WTC11 (cell line): ENCODE results near the gene HEATR5A. TPM values are rescaled to one million over a fixed set of nuclear protein-coding genes. Genes with fewer than 3 reads are reported as not detected.
"Not testable (repeated sequence)": the region's sequence is repeated elsewhere in the genome, so short reads cannot be mapped to it uniquely, and the experiment has no call there.

Experiments
- ATAC-seq: fragments of 200-7000 bp; cut with Tn5 transposase; 2 replicates; pipeline ENCODE4 v1.10.0; 2021; ENCODE audit warnings: mild to moderate bottlenecking, moderate library complexity
- CTCF ChIA-PET: fragments of 300-600 bp; sonication (Branson Sonifier 250); formaldehyde crosslinking; loops from one replicate; lab custom pipeline; 2021; ENCODE audit warnings: antibody characterized with exemption; lab: Charles Lee
- POLR2A ChIA-PET: fragments of 350-600 bp; sonication (Branson Sonifier 250); formaldehyde crosslinking; loops from one replicate; lab custom pipeline; 2021; ENCODE audit warnings: antibody characterized with exemption; lab: Charles Lee
- DNase-seq: peaks from one replicate; pipeline ENCODE4 v3.0.0; 2021; ENCODE audit warnings: low spot score
- H3K27ac Mint-ChIP-seq: 2 replicates; pipeline ENCODE4 v1.8.0; 2021; ENCODE audit warnings: mixed read lengths
- H3K27me3 Mint-ChIP-seq: 2 replicates; pipeline ENCODE4 v1.8.0; 2021; ENCODE audit warnings: low read depth, mild to moderate bottlenecking, moderate library complexity, mixed read lengths
- H3K36me3 Mint-ChIP-seq: 2 replicates; pipeline ENCODE4 v1.8.0; 2021; ENCODE audit warnings: mixed read lengths
- H3K4me1 Mint-ChIP-seq: 2 replicates; pipeline ENCODE4 v1.8.0; 2022; ENCODE audit warnings: mixed read lengths
- H3K4me3 Mint-ChIP-seq: 2 replicates; pipeline ENCODE4 v1.8.0; 2021; ENCODE audit warnings: mild to moderate bottlenecking, moderate library complexity, mixed read lengths
- H3K9me3 Mint-ChIP-seq: 2 replicates; pipeline ENCODE4 v1.8.0; 2021; ENCODE audit warnings: mixed read lengths
- CBFB ChIP-seq: sonication (generic); formaldehyde crosslinking; IDR thresholded peaks from 2 replicates; pipeline ENCODE4 v1.8.1; 2022; ENCODE audit warnings: mild to moderate bottlenecking, low read depth, missing genetic modification reagents
- CDX4 ChIP-seq: fragments of 250-450 bp; sonication (Bioruptor Pico); IDR thresholded peaks from 2 replicates; pipeline ENCODE4 v1.9.0; 2021; ENCODE audit warnings: moderate library complexity, mild to moderate bottlenecking, inconsistent platforms, borderline replicate concordance
- ETV6 ChIP-seq: sonication (generic); formaldehyde crosslinking; IDR thresholded peaks from 2 replicates; pipeline ENCODE4 v1.8.1; 2022; ENCODE audit warnings: mild to moderate bottlenecking, missing genetic modification reagents
- GRHL2 ChIP-seq: fragments of 250-450 bp; sonication (Bioruptor Pico); IDR thresholded peaks from 2 replicates; pipeline ENCODE4 v1.8.0; 2022; ENCODE audit warnings: mild to moderate bottlenecking, moderate library complexity; ENCODE audit not compliant: insufficient replicate concordance, severe bottlenecking
- MXD4 ChIP-seq: fragments of 250-450 bp; sonication (Bioruptor Pico); IDR thresholded peaks from 2 replicates; pipeline ENCODE4 v1.8.0; 2021; ENCODE audit warnings: mild to moderate bottlenecking, moderate library complexity, borderline replicate concordance
- NR1H2 ChIP-seq: sonication (generic); formaldehyde crosslinking; IDR thresholded peaks from 2 replicates; pipeline ENCODE4 v1.9.0; 2021; ENCODE audit warnings: mild to moderate bottlenecking, moderate library complexity, missing genetic modification reagents
- NR2C2 ChIP-seq: sonication (generic); formaldehyde crosslinking; IDR thresholded peaks from 2 replicates; pipeline ENCODE4 v1.8.0; 2022; ENCODE audit warnings: mild to moderate bottlenecking, missing genetic modification reagents
- NR3C1 ChIP-seq: sonication (generic); formaldehyde crosslinking; conservative IDR thresholded peaks from 2 replicates; pipeline ENCODE4 v1.8.1; 2023; ENCODE audit warnings: low read depth, mild to moderate bottlenecking, missing genetic modification reagents
- SMAD3 ChIP-seq: sonication (generic); formaldehyde crosslinking; IDR thresholded peaks from 2 replicates; pipeline ENCODE4 v1.8.0; 2022; ENCODE audit warnings: missing genetic modification reagents, mild to moderate bottlenecking, borderline replicate concordance
- SOX15 ChIP-seq: fragments of 250-450 bp; sonication (Bioruptor Pico); IDR thresholded peaks from 2 replicates; pipeline ENCODE4 v1.9.0; 2021; ENCODE audit warnings: mild to moderate bottlenecking
- TCF7 ChIP-seq: sonication (generic); formaldehyde crosslinking; IDR thresholded peaks from 2 replicates; pipeline ENCODE4 v1.8.0; 2022; ENCODE audit warnings: mild to moderate bottlenecking, low read depth, missing genetic modification reagents, moderate library complexity
- TP53 ChIP-seq: sonication (generic); formaldehyde crosslinking; IDR thresholded peaks from 2 replicates; pipeline ENCODE4 v1.8.1; 2023; ENCODE audit warnings: mild to moderate bottlenecking, missing genetic modification reagents
- ZNF219 ChIP-seq: sonication (generic); formaldehyde crosslinking; IDR thresholded peaks from 2 replicates; pipeline ENCODE4 v1.8.0; 2023; ENCODE audit warnings: missing genetic modification reagents, mild to moderate bottlenecking, borderline replicate concordance
- ZNF263 ChIP-seq: sonication (generic); formaldehyde crosslinking; IDR thresholded peaks from 2 replicates; pipeline ENCODE4 v1.8.1; 2022; ENCODE audit warnings: low read depth, mild to moderate bottlenecking, moderate library complexity, missing genetic modification reagents
- ZNF423 ChIP-seq: fragments of 250-450 bp; sonication (Bioruptor Pico); IDR thresholded peaks from 2 replicates; pipeline ENCODE4 v2.1.2; 2022; ENCODE audit warnings: mild to moderate bottlenecking, moderate library complexity
- ZNF532 ChIP-seq: fragments of 250-450 bp; sonication (Bioruptor Pico); IDR thresholded peaks from 2 replicates; pipeline ENCODE4 v1.9.0; 2021; ENCODE audit warnings: mild to moderate bottlenecking, borderline replicate concordance
- total RNA-seq: library from RNA; stranded (reverse); gene quantifications from 3 replicates; pipeline ENCODE4 v1.2.3, GENCODE V29; 2021
- TF ChIP-seq, protein P1 (sequence below): sonication (generic); formaldehyde crosslinking; IDR thresholded peaks from 2 replicates; pipeline ENCODE4 v1.8.0; 2022; ENCODE audit warnings: mild to moderate bottlenecking, missing genetic modification reagents
- TF ChIP-seq, protein P2 (sequence below): sonication (generic); formaldehyde crosslinking; IDR thresholded peaks from 2 replicates; pipeline ENCODE4 v1.8.1; 2022; ENCODE audit warnings: mild to moderate bottlenecking, moderate library complexity, missing genetic modification reagents
- TF ChIP-seq, protein P3 (sequence below): fragments of 250-450 bp; sonication (Bioruptor Pico); conservative IDR thresholded peaks from 2 replicates; pipeline ENCODE4 v1.9.0; 2021; ENCODE audit warnings: mild to moderate bottlenecking
- TF ChIP-seq, protein P4 (sequence below): sonication (generic); formaldehyde crosslinking; IDR thresholded peaks from 2 replicates; pipeline ENCODE4 v1.8.1; 2023; ENCODE audit warnings: mild to moderate bottlenecking, missing genetic modification reagents, moderate library complexity

The HEATR5A gene
- total RNA-seq, 1 experiment from 2014 or later: 36.2 TPM

DNA sequence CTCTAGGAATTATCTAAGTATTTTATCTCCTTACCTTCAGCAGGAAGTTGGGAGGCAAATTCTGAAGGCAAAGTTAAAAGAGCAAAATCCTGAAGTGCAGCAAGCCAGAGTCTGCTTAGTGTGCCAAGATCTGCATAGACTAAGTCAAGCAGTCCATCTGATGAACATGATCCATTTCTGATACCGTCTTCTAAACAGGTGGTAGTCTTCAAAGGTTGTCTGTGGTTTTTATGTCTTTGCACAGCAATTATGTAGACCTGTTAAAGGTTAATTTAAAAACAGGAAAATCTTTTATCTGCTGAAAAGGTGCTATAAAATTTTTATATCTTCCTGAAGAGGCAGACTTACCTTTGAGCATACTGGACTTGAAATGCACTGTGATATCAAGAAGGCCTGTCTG lies 107.4 kb downstream of the HEATR5A start:
- H3K4me3 Mint-ChIP-seq: no peak overlapping the region
- H3K4me1 Mint-ChIP-seq: peaks cover 6% of the 10 kb centered on the region
- no peak for ATAC-seq
- H3K9me3 Mint-ChIP-seq: no peaks in the 10 kb centered on the region
- no peak for TF ChIP-seq NR3C1 (CRISPR knock-in tag)
- TF ChIP-seq TCF7 (CRISPR knock-in tag): no peak
- TF ChIP-seq NR1H2 (CRISPR knock-in tag): no peak
- no peak for TF ChIP-seq MXD4 (CRISPR knock-in tag)
- TF ChIP-seq TP53 (CRISPR knock-in tag): no peak
- TF ChIP-seq CBFB (CRISPR knock-in tag): no peak
- no peak for TF ChIP-seq CDX4
- no peak for TF ChIP-seq ZNF263 (CRISPR knock-in tag)
- TF ChIP-seq, protein P1, sequence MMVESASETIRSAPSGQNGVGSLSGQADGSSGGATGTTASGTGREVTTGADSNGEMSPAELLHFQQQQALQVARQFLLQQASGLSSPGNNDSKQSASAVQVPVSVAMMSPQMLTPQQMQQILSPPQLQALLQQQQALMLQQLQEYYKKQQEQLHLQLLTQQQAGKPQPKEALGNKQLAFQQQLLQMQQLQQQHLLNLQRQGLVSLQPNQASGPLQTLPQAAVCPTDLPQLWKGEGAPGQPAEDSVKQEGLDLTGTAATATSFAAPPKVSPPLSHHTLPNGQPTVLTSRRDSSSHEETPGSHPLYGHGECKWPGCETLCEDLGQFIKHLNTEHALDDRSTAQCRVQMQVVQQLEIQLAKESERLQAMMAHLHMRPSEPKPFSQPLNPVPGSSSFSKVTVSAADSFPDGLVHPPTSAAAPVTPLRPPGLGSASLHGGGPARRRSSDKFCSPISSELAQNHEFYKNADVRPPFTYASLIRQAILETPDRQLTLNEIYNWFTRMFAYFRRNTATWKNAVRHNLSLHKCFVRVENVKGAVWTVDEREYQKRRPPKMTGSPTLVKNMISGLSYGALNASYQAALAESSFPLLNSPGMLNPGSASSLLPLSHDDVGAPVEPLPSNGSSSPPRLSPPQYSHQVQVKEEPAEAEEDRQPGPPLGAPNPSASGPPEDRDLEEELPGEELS (CRISPR knock-in tag): no peak
- TF ChIP-seq ETV6 (CRISPR knock-in tag): no peak
- no peak for TF ChIP-seq ZNF219 (CRISPR knock-in tag)
- no peak for TF ChIP-seq GRHL2 (CRISPR knock-in tag)
- TF ChIP-seq SOX15 (CRISPR knock-in tag): no peak
- TF ChIP-seq, protein P2, sequence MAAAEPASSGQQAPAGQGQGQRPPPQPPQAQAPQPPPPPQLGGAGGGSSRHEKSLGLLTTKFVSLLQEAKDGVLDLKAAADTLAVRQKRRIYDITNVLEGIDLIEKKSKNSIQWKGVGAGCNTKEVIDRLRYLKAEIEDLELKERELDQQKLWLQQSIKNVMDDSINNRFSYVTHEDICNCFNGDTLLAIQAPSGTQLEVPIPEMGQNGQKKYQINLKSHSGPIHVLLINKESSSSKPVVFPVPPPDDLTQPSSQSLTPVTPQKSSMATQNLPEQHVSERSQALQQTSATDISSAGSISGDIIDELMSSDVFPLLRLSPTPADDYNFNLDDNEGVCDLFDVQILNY: no peak
- TF ChIP-seq, protein P3, sequence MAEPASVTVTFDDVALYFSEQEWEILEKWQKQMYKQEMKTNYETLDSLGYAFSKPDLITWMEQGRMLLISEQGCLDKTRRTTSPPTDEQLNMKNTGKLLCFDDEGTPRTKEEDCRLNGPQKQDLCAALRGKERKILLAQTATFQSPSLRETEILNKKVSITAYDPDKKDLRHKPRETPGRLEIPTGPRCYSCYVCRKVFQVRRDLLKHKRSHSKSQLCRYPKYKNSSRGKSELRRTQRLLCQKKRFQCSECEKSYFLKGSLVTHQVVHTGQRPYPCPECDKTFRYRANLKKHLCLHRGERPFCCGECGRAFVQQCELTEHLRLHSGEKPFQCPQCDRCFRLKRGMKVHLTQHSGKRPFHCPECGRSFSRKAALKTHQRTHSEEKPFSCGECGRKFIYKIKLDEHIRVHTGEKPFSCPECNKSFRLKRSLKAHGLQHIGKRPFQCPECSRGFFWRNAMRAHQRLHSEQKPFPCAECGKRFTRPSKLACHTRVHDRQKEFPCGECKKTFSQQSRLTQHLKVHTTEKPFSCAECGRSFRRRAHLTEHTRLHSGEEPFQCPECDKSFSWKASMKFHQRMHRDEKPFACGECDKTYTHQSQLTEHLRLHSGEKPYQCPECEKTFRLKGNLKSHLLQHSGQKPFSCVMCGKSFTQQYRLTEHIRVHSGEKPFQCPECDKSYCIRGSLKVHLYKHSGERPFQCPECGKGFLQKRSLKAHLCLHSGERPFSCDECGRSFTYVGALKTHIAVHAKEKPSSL (CRISPR knock-in tag): no peak
- TF ChIP-seq, all 79 proteins: peak for 0
- no peak for DNase-seq
- Mint-ChIP-seq H3K27me3 (no peaks in the 10 kb centered on the region), H3K36me3 (peaks cover 32% of the 10 kb centered on the region), H3K27ac (no peak overlapping the region)
- ChIA-PET CTCF (no interaction called here), POLR2A (no interaction called here)

- peaks cover 28% of the 10 kb centered on the region for H3K36me3 Mint-ChIP-seq
- DNase-seq, H3K27ac Mint-ChIP-seq, CTCF ChIA-PET, POLR2A ChIA-PET, H3K4me3 Mint-ChIP-seq, H3K9me3 Mint-ChIP-seq, ATAC-seq, H3K4me1 Mint-ChIP-seq, H3K27me3 Mint-ChIP-seq: not testable (repeated sequence)
These were observed 108.0 kb downstream of the HEATR5A start for GRCh38 chr14:31312370-31312769.

- no peaks in the 10 kb centered on the region for H3K27me3 Mint-ChIP-seq
- peaks cover 28% of the 10 kb centered on the region for H3K36me3 Mint-ChIP-seq
- H3K4me3 Mint-ChIP-seq: no peak overlapping the region
- DNase-seq (no peak), ATAC-seq (no peak)
- H3K4me1 Mint-ChIP-seq: no peaks in the 10 kb centered on the region
- ChIA-PET CTCF (no interaction called here), POLR2A (no interaction called here)
- H3K9me3 Mint-ChIP-seq: no peaks in the 10 kb centered on the region
- H3K27ac Mint-ChIP-seq: no peak overlapping the region
- no peak for TF ChIP-seq NR2C2 (CRISPR knock-in tag)
- no peak for TF ChIP-seq NR1H2 (CRISPR knock-in tag)
- no peak for TF ChIP-seq SMAD3 (CRISPR knock-in tag)
- no peak for TF ChIP-seq ZNF532 (CRISPR knock-in tag)
- TF ChIP-seq, protein P4, sequence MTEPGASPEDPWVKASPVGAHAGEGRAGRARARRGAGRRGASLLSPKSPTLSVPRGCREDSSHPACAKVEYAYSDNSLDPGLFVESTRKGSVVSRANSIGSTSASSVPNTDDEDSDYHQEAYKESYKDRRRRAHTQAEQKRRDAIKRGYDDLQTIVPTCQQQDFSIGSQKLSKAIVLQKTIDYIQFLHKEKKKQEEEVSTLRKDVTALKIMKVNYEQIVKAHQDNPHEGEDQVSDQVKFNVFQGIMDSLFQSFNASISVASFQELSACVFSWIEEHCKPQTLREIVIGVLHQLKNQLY: no peak
- TF ChIP-seq ZNF423 (CRISPR knock-in tag): no peak
- TF ChIP-seq, protein P3 (CRISPR knock-in tag): no peak
These were observed 112.7 kb downstream of the HEATR5A start for GRCh38 chr14:31307618-31308017.
